Small intestine (tissue), 7 donors: ENCODE results near the gene SIK3. TPM values are rescaled to one million over a fixed set of nuclear protein-coding genes. Genes with fewer than 3 reads are reported as not detected.
"Not testable (repeated sequence)": the region's sequence is repeated elsewhere in the genome, so short reads cannot be mapped to it uniquely, and the experiment has no call there.

ENCODE experiments used
- DNase-seq, 2 donors: peaks; one replicate each; pipeline versions ENCODE4 v3.0.0 to v3.0.0-alpha.2; 2013
- FAIRE-seq: peaks from 2 replicates; lab custom pipeline; 2012; peaks lifted over from hg19 to GRCh38; lab: Jason Lieb, UNC
- H3K27ac ChIP-seq, 3 donors: one replicate each; pipeline ENCODE4 v1.5.1; 2013; ENCODE audit warnings: low read length in 2 of 3, mild to moderate bottlenecking in 2 of 3, control low read depth in 1 of 3, inconsistent platforms in 1 of 3, low read depth in 1 of 3, moderate library complexity in 1 of 3
- H3K27me3 ChIP-seq, 3 donors: one replicate each; pipeline ENCODE4 v1.6.1; 2013; ENCODE audit warnings: low read length in 3 of 3, inconsistent platforms in 1 of 3; ENCODE audit not compliant: control insufficient read depth in 3 of 3, insufficient read depth in 3 of 3
- H3K36me3 ChIP-seq, 3 donors: one replicate each; pipeline ENCODE4 v1.6.1; 2013; ENCODE audit warnings: low read length in 3 of 3, inconsistent platforms in 1 of 3, low read depth in 1 of 3, mild to moderate bottlenecking in 1 of 3, moderate library complexity in 1 of 3; ENCODE audit not compliant: control insufficient read depth in 3 of 3, insufficient read depth in 2 of 3
- H3K4me1 ChIP-seq, 3 donors: one replicate each; pipeline ENCODE4 v1.6.1; 2013; ENCODE audit warnings: low read length in 2 of 3, inconsistent platforms in 1 of 3, low read depth in 1 of 3, mild to moderate bottlenecking in 1 of 3, moderate library complexity in 1 of 3; ENCODE audit not compliant: control insufficient read depth in 3 of 3, insufficient read depth in 2 of 3
- H3K4me3 ChIP-seq, 3 donors: one replicate each; pipeline ENCODE4 v1.5.1; 2013; ENCODE audit warnings: low read length in 3 of 3, control low read depth in 1 of 3, inconsistent platforms in 1 of 3, low read depth in 1 of 3, mild to moderate bottlenecking in 1 of 3, moderate library complexity in 1 of 3
- H3K9me3 ChIP-seq, 2 donors: one replicate each; pipeline ENCODE4 v1.6.1; 2013; ENCODE audit warnings: low read depth in 1 of 2, low read length in 1 of 2; ENCODE audit not compliant: control insufficient read depth in 2 of 2, insufficient read depth in 1 of 2
- WGBS, 3 donors: extraction: QIAGEN DNeasy Blood & Tissue Kit; methylation state at CpG; one replicate each; pipeline ENCODE4 v1.1.7; 2013; 5-methylcytosine and 5-hydroxymethylcytosine counted together
- polyA plus RNA-seq, 4 donors: library from polyadenylated mRNA; stranded (reverse) in 3 of 4; unstranded in 1 of 4; fragments of 200-250 nt in 3 of 4; fragments of 120-200 nt in 1 of 4; gene quantifications; one replicate each; pipeline versions ENCODE4 v1.2.1 to v1.2.3, GENCODE V29; 2013
- donor health status: healthy with polysubstance abuse.
- donor health status: control.
- donor health status: control.
- donor health status: Bipolar disorder and iron deficiency.
- donor health status: healthy.

SIK3 gene
- polyA plus RNA-seq, 4 donors, result 4.9 to 35.3 (median 9.0) TPM

DNA sequence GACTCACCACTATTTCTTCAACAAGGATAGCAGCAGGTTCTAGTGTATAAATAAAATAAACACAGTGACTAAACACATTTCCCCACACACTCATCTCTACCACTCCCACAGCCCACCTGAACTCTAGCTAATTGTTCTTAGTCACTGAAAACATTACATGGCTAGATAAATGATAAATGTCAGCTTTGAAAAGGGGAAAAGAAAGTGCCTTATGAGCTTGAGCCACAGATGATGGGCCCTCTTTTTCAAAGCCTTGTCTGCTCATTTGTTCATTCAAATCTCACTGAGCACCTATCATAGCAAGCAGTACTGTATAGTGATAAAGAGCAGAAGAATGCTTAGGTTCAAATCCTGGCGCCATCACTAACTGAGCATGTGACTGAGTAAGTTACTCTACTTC, 58.3 kb downstream of the SIK3 start:
- Histone ChIP-seq H3K9me3 (no peaks in the 10 kb centered on the region), H3K27ac (no peak overlapping the region), H3K4me1 (peaks cover 5 to 15% (median 13%) of the 10 kb centered on the region in 3 donors), H3K27me3 (no peaks in the 10 kb centered on the region), H3K36me3 (no peaks in the 10 kb centered on the region), H3K4me3 (no peak overlapping the region)
- 91 to 96% (median 91%) methylated on average over 1 of the region's 1 CpG for WGBS, 3 donors
- no peak for FAIRE-seq
- no peak for DNase-seq

GRCh38 chr11:117039270-117039669, 59.0 kb downstream of the SIK3 start:
- 95 to 97% (median 96%) methylated on average over 3 of the region's 3 CpGs for WGBS, 3 donors
- H3K36me3 ChIP-seq, result no peaks in the 10 kb centered on the region
- no peaks in the 10 kb centered on the region for H3K9me3 ChIP-seq
- H3K27ac ChIP-seq, result no peak overlapping the region
- DNase-seq (no peak), FAIRE-seq (no peak)
- H3K4me1 ChIP-seq, result peaks cover 5 to 10% (median 8%) of the 10 kb centered on the region in 3 donors
- H3K27me3 ChIP-seq, result no peaks in the 10 kb centered on the region
- no peak overlapping the region for H3K4me3 ChIP-seq

GRCh38 chr11:117037975-117038350, 60.3 kb downstream of the SIK3 start:
- FAIRE-seq (no peak), DNase-seq (no peak)
- no peak overlapping the region for H3K27ac ChIP-seq
- H3K4me3 ChIP-seq, result no peak overlapping the region
- H3K27me3 ChIP-seq, result no peaks in the 10 kb centered on the region
- 77 to 94% (median 86%) methylated on average over 1 of the region's 1 CpG for WGBS, 3 donors
- no peaks in the 10 kb centered on the region for H3K36me3 ChIP-seq
- no peaks in the 10 kb centered on the region for H3K9me3 ChIP-seq
- peaks cover 5 to 10% (median 8%) of the 10 kb centered on the region in 3 donors for H3K4me1 ChIP-seq

DNA sequence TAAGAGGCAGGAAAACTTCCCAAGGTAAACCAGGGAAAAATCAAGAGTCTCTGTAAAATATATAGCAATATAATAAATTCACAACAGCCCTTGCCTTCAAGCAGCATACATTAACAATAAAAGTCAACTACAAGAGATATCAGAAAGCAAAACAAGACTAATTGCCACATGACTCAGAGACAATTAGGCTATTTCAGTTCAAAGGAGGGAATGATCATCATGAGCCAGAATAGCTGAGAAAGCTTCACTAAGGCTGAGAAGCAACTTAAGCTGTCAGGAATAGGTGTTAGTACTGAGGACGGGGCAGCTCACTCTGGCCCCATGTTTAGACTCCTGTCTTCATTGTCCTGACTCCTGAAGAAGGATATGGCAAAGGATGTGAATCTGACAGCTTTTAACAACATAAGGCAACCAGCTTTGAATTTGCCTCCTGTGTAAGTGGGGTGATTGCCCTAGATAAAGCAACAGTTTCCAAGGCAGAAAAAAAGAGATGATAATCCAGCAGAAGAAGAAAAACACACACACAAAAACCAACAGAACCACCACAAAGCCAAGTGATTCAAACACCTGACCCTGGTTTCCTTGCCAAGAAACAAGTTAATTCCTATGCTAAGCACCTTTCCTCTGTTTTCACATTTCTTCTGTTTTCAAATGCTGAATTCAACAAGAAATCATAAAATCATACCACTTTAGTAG, 60.8 kb downstream of the SIK3 start:
- Histone ChIP-seq H3K4me3 (no peak overlapping the region), H3K4me1 (peaks cover 5 to 10% (median 8%) of the 10 kb centered on the region in 3 donors), H3K9me3 (no peaks in the 10 kb centered on the region), H3K27ac (peak overlapping the region; percentile 1 to 11 (median 6)), H3K36me3 (no peaks in the 10 kb centered on the region), H3K27me3 (no peaks in the 10 kb centered on the region)
- DNase-seq (peak; percentile 55 to 75), FAIRE-seq (no peak)
- 45 to 78% (median 54%) methylated on average over 1 of the region's 1 CpG for WGBS, 3 donors

DNA sequence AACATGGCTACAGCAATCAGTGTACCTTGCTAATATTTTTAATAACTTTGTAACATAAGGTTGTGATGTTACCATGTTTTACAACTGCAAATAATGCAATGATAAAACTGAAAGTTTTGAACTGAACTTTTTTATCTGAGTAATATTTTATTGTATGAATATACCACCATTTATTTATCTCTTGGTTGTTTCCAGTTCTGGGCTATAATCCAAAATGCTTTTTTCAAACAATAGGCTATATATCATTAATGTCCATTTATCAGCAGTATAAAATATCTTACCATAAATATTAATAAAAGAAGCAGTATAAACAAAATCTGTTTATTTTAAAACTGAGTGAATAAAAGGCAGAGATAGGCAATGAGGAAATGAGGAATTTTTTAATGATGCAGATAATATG, 63.3 kb downstream of the SIK3 start:
- Histone ChIP-seq H3K27me3 (no peaks in the 10 kb centered on the region), H3K4me1 (peaks cover 5 to 10% (median 8%) of the 10 kb centered on the region in 3 donors), H3K4me3 (no peak overlapping the region), H3K9me3 (no peaks in the 10 kb centered on the region), H3K36me3 (no peaks in the 10 kb centered on the region), H3K27ac (no peak overlapping the region)
- peak; percentile 41 for FAIRE-seq
- no peak for DNase-seq

DNA sequence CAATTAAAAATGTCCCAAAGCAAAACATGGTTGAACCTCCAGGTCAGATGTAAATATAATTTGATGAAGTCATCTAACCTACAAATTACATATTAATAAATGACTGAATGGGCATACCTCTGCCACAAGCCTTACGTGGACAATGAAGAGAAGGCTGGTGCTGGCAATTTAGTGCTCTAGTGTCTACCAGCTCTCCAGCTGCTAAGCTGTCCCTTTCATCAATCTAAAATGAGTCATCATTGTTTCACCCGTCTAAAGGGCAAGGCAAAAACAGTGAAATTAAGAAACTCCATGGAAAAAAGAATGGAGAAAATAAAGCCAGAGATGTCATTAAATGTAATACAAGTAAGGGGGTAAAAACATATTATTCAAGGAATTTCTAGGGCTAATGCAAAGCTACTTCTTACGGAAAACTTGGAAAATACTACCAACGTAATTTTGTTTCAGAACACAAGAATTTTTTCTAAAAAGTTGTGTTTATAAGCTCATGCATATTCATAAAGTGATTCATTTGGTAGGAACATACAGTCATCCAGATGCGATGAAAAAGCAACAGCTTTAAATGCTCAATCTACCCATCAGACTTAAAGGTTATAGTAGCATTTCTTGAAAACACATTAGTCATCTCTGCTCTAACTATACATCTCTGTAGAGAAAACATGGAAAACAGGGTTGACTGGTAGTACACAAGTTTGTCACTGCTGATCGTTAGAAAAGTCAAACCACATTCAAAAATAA, 71.5 kb downstream of the SIK3 start:
- Histone ChIP-seq H3K9me3 (no peaks in the 10 kb centered on the region), H3K27ac (no peak overlapping the region), H3K27me3 (no peaks in the 10 kb centered on the region), H3K4me3 (no peak overlapping the region), H3K36me3 (no peaks in the 10 kb centered on the region), H3K4me1 (peaks cover 7 to 11% (median 9%) of the 10 kb centered on the region in 3 donors)
- FAIRE-seq, result no peak
- no peak for DNase-seq
- WGBS, 3 donors, result 59 to 65% (median 64%) methylated on average over 6 of the region's 6 CpGs

GRCh38 chr11:117023707-117024106, 74.5 kb downstream of the SIK3 start:
- FAIRE-seq, H3K27me3 ChIP-seq, H3K27ac ChIP-seq, H3K36me3 ChIP-seq, H3K9me3 ChIP-seq, H3K4me3 ChIP-seq, DNase-seq: not testable (repeated sequence)
- peaks cover 10 to 30% (median 17%) of the 10 kb centered on the region in 3 donors for H3K4me1 ChIP-seq
- 98% methylated on average over 7 of the region's 7 CpGs for WGBS, 3 donors

GRCh38 chr11:117023178-117023577, 75.0 kb downstream of the SIK3 start:
- WGBS, 3 donors, result 60 to 76% (median 65%) methylated on average over 3 of the region's 3 CpGs
- Histone ChIP-seq H3K9me3 (peaks cover 0 to 2% of the 10 kb centered on the region in 2 donors), H3K27ac (no peak overlapping the region), H3K4me3 (no peak overlapping the region), H3K36me3 (no peaks in the 10 kb centered on the region), H3K4me1 (peaks cover 10 to 30% (median 17%) of the 10 kb centered on the region in 3 donors), H3K27me3 (no peaks in the 10 kb centered on the region)
- no peak for DNase-seq
- no peak for FAIRE-seq
